HL-60 (cell line): ENCODE results near the gene TNRC6C.

ENCODE experiments used
- SPI1 ChIP-seq: IDR thresholded peaks from 2 replicates; pipeline ENCODE4 v1.6.1; 2012; ENCODE audit warnings: low read depth, mild to moderate bottlenecking, borderline replicate concordance
- TF ChIP-seq, protein P1 (sequence below): IDR thresholded peaks from one replicate; pipeline ENCODE4 v1.5.1; 2011; ENCODE audit warnings: low read length, control low read depth, inconsistent platforms; ENCODE audit not compliant: insufficient read depth

- TF ChIP-seq, protein P1, sequence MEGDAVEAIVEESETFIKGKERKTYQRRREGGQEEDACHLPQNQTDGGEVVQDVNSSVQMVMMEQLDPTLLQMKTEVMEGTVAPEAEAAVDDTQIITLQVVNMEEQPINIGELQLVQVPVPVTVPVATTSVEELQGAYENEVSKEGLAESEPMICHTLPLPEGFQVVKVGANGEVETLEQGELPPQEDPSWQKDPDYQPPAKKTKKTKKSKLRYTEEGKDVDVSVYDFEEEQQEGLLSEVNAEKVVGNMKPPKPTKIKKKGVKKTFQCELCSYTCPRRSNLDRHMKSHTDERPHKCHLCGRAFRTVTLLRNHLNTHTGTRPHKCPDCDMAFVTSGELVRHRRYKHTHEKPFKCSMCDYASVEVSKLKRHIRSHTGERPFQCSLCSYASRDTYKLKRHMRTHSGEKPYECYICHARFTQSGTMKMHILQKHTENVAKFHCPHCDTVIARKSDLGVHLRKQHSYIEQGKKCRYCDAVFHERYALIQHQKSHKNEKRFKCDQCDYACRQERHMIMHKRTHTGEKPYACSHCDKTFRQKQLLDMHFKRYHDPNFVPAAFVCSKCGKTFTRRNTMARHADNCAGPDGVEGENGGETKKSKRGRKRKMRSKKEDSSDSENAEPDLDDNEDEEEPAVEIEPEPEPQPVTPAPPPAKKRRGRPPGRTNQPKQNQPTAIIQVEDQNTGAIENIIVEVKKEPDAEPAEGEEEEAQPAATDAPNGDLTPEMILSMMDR = no peak
- no peak for TF ChIP-seq SPI1
These were observed 186.5 kb downstream of the TNRC6C start for GRCh38 chr17:78144736-78145641.
